HTERT RPE-1 (cell line): ENCODE results near the gene NHSL2.

Source experiments
- in situ Hi-C: fragments of 300-500 bp; cut with MboI; formaldehyde crosslinking; loops from 4 replicates; pipeline ENCODE4 v1.14.3; 2020; ENCODE audit warnings: low sequenced_read_pairs

Gene NHSL2

DNA sequence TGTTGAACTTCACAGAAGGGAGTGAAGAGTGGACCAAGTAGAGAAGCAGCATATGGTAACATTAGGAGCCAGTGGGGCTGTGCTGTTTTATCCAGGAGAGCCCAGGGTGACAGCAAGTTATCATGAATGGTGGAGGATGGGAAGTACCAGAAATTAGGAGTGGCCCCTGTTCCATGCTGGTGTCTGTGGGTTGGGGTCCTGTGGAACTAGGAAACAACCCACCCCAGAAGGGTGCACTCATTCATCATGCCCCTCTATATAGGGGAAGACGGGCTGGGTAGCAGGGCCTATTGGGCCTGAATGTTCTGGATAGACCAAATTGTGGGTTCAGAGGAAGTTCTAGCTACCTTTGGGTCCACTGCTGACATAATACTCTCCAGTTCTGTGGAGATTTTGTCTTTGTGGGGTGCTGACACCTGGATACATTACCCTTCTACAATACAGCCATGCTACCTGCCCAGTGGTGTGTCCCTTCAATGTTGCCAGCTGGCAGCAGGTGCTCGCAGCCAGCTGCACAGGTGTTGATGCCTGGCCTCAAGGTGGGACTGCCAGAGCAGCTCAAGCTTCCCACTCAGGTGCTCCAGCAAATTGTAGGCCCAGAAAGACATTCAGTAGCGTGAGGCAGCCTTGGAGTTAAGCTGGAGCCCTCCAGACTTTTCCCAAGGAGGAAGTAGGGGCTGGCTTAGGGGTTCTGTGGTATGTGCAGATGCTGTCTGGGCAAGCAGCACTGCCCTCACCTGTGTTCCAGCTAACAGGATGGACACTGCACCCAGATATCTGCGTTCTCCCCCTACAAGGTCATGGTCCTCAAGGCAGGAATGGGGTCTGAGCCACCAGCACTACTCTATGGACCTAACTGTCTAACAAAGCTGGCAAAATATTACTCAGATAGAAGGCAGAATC, 106.5 kb downstream of the NHSL2 start:
- in situ Hi-C loops, result no loop called here

DNA sequence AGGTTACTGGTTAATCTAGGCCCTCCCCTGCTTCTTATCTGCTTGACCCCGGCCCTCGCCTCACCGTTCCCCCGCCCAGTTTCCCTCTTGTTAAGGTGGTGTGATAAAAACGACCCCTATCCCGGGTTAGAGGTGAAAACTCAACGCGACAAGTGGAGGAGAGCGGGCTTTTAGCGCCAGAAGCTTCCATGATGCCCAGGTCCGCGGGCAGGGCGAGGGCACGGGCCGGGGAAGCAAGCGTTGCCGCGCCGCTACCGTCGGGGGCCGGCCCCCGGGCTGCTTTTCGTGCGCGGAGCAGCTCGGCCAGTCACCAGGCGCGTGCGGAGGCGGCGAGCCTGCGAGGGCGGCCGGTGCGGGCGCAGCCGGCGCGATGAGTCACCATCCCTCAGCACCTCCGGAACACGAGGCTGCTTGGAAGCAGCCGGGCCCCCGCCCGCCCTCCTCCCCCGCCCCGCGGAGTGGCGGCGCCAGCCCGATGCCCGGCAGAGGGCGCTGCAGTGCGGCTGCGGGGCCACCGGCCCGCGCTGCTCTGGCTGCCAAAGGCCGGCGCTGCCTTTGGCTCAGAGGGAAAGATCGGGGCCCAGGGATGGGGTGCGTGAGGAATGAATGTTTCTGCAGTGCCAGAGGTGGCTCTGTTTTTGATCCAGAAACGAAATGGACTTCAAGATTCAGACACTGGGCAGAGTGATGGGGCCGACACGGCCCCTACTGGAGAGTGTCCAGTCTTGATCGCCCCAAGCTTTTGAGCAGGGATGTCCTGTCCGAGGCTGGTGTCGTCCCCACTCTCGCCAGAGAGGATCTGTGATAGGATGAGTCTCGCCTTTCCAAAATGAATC, 107.8 kb downstream of the NHSL2 start:
- in situ Hi-C loops, result no loop called here

DNA sequence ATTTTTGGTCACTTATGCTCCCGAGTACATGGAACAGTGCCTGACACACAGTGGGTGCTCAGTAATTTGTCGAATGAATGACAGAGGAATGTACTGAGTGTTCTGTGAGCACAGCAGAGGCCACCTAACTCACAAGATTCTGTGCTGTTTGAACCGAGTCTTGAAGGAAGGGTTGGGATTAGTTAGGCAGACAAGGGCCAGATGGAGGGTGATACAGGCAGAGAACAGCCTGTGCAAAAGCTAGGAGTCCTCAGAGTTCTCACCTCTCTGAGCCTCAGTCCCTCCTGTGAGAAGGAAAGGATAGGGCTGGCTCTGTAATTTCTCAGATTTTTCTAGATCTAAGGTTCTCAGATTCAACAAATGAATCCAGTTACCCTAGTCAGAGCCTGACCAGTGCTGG, 108.8 kb downstream of the NHSL2 start:
- in situ Hi-C loops, result no loop called here

DNA sequence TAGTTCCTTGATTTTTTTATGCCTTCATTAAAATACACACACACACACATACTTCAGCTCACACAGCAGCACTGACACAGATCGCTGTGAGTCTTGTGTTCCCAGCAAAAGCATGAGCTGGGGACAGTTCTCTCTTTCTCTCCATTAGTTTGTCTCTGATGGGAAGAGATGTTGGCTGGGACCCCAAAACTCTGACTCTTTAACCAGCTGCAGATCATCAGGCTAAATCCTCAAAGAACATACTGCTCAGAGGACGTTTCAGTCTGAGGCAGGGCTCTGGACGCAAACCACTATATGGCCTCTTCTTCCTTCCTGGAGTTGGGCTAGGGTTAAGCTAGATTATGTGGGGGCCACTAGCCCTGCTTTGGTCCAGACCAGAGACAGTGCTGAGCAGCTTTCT, 109.6 kb downstream of the NHSL2 start:
- in situ Hi-C loops, result no loop called here

DNA sequence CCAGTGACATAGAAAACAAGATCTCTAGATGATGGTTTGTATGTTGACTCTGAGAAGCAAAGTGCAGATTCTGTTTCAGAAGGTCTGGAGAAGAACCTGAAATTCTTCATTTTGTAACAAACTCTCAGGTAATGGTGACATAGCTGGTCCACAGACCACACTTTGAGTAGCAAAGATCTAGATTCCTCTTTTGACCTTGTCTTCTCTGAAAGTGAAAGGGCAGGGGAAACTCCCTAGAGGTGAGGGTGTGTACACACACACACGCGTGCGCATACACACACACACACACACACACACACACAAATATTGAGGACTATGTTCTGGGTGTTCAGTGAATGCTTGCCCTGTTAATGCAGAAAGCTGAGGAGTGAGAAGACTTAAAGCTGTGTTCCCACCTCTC, 110.1 kb downstream of the NHSL2 start:
- in situ Hi-C loops, result no loop called here

DNA sequence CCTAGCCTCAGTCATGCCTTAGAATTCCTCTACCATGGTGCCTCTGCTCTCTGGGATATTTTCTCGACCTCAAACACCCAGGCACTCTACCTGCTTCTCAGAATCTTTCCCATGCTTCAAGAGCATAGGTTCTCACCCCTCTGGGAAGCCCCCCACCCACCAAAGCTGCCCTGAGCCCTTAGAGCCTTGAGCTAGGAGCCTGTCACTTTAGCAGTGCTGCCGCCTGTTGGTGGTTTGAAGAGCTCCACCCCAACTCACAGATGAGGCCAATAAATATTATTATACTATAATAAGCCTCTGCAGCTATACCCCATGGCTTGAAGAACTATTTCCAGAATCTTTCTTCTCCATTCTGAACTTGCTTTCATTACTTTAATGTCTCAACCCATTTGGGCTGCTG, 111.3 kb downstream of the NHSL2 start:
- in situ Hi-C loops, result no loop called here

DNA sequence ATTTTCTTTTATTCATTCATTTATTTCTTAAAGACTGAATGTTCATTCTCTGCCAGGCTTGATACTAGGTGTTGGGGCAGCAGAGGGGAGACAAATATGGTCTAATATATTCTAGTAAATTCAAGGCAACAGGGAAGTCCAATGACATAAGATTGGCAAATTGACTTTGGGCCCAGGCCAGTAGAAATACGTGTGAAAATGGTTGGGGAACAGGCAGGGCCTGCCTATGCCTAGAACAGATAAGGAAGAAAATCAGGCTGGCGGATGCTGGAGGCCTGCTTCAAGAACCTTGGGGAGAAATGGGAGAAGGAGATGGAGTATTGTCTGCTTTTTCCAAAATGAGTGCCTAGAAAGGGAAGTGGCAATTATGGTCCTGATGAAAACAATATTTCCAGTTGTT, 112.4 kb downstream of the NHSL2 start:
- in situ Hi-C loops, result no loop called here

DNA sequence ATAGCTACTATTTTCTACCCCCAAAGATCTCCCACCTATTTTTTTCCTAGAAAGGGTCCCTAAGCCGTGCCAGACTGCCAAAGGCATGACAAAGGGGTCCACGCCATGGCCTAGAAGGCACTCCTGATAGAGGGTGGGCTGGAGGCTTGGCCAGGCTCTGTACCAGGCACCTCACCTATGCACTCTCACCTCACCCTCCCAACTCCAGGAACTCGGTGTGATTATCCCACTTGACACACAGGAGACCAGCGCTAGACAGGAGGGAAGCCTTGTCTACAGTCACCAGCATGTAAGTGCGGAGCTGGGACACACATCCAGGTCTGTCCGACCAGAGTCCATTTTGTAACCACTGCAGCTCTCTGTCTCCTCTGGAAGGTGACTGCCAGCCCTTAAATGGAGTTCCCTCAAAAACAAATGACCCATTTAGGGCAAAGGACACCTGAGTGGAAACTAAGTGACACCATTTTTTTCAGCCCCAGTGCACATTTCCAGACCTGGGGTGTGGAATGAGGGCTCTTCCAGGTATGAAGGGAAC, 114.7 kb downstream of the NHSL2 start:
- in situ Hi-C loops, result no loop called here

DNA sequence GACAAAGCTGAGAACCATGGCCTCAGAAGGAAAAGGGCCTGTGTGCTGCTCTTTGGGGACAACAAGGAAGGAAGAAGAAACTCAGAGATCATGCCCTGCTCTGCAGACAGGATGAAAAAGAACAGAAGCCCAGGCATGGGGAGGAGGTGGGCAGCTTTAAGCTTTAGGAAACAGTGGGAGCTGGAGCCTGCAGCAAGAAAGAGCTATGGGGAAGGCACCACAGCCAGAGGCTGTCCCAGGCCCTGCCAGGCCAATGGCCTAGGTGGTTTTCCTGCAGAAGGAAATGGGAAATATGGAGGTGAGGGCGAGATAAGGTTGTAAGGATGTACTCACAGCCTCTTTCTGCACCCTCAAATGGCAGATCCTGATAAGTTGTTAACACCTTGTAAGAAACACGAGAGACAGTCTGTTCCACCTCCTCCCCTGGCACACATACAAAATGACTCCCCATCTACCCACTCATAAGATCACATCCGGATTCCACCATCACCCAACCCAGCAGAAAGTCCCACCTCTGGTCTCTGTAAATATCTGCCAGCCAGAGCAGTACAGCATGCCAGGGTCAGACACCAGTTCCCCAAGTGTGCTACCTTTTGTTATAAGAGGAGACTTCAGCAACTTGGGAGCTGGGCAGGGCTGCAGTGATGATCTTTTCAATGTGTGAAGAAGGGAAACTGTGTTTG, 115.8 kb downstream of the NHSL2 start:
- in situ Hi-C loops, result no loop called here

DNA sequence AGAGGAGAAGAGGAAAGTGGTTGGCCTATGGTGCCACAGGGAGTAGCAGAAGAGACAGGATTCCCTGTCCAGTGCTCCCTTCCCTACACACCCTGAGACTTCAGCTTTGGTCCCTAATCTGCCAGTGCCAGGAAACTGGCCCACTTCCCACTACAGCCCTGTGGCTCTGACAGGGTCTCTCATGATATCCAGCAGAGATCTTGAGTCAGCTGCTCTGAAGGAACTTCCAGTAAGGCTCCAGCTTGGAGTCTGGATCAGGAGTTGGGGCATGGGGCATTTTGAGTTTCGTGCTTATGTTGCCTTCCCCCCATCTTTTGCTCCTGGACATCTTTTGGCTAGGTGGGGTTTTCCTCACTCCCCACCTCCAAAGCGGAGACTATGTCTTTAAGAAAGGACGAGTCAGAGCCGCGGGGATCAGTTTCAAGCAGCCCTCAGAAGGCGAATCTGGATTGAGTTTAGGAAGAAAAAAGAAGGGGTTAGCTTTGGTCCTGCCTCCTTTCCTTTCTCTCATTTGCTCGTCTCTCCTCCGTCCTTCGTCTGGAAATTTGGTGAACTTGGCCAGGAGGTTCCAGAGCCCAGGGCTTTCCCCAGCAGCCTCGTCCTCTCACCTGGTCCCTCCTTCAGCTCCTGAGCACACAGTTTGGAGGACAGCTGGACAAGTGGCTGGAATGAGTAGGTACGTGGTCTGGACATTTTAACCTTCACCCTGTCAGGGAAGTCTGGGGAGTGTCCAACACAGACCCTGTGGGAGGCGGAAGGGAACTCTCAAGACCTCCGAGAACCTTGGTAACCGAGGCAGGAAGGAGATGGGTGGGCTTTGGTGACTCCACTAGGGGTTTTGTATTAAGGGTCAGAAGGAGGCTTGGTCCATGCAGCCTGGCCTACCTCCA, 116.6 kb downstream of the NHSL2 start:
- in situ Hi-C loops, result no loop called here

DNA sequence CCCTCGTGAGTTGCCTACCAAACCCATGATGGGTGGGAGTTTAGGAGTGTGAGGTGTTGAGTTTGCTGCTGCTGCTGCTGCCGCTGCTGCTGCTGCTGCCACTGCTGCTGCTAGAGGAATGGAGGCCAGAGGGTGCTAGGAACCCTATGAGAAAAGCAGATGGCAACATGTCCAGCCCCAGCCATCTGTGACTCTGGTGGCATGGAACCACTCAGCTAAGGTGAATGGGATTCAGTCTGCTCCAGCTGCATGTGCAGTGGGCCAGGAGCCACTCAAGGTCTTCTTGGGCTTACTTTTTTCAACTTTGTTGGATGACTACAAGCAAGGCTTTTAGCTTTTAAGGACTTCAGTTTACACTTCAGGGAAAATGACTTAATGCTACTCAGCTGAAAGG, 117.3 kb downstream of the NHSL2 start:
- in situ Hi-C loops, result no loop called here

DNA sequence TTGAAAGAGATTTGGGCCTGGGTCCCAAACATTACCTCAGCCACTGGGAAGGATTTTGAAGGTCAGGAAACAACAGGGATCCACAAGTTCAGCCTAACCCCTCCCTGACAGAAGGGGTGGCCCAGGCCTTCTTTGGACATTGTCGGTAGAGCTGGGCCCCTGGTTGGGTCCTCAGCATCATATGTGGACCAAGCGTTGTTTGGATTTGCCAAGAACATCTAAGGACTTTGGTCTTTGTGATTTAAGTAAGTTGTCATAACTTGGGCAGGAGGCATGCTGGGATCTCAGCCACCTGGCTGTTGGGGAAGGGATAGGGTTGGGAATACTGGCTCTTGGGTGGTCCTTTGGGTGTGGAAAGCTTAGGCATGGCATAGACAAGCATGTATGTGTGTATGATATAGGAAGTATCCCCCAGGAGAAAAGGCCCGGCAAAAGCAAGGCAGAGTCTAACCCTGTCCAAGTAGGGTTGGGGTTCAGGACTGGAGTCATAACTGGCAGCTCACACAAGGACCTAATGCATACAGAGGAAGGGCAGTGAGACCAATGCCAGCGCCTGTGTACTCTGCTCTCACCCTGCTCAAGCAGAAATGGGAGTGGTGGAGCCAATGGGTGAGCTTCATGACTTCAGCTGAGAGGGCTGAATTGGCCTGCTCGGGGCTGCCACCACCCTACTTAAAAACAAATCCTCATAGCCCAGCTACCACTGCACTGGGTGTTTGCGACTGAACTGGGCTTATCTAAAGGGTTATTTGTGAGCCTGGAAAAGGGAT, 118.2 kb downstream of the NHSL2 start:
- in situ Hi-C loops, result no loop called here

DNA sequence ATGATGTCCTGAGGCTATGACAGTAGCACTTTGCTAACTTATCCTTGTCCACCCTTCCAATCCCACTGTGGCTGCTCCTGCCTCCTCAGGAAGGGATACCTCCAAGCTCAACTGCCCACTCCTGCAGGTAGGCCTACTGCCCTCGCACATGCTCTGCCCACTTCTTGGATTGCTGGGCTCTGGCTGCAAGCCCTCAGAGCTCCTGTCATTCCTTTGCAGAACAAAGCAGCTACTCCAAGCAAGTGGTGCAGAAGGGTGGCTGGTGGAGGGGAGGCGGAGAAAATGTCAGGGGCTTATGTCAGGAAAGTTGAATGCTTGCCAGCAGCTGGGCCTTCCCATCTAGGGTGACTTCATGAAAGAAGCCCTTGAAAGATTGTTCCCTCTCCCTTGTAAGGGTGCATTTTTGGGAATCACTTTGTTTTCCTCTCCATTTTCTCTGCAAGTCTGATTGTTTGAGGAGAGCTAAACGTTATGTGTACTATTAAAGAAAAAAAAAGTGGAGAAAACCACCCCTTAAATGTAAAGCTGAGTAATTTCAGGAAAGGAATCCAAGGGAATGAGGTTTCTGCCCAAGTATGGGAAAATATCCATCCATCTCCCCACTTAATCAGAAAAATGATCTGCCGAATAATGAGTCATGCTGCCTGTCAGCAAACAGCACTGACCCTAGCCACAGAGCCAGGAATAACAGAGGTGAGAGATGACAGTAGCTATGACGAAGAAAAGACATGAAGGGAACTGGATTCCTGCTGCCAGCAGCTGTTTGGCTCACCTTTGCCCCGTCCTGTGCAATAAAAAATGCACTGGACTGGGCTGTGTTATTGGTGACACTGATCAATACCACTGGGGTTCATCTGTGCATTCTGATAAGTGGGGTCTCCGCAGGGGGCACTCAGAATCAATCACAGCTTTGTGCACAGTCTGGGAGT, 119.1 kb downstream of the NHSL2 start:
- in situ Hi-C loops, result no loop called here

DNA sequence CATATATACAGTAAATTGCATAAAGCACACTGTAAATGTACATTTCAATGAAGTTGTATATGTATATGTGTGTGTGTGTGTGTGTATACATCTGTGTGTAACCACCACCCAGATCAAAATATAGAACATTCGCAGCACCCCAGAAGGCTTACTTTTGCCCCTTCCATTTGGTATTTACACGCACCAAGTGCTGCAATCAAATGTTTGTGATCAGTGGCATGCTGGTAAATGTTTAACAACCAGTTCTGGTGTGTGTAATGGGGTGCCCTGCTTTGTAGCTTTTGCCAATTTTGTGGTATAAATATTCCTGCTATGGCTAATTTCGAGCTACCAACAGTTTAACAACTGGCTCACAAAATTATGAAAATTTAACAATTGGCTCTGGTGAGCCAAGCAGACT, 119.8 kb downstream of the NHSL2 start:
- in situ Hi-C loops, result no loop called here

DNA sequence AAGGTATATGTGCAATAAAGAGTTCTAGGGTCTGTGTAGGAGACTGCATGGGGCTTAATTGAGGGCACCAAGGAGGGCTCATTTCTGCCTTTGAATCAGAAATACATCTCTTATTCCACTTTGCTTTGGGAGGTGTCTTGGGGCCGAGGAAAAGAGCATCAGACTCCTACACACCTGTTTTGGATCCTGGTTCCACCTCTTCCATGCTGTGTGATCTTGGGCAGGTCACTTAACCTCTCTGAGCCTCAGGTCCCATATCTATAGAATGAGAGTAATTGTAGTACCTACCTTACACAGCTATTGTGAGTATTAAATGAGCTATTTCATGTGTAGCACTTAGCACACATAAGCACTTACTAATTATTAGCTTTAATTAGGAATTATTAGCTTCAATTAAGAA, 120.5 kb downstream of the NHSL2 start:
- in situ Hi-C loops, result no loop called here

DNA sequence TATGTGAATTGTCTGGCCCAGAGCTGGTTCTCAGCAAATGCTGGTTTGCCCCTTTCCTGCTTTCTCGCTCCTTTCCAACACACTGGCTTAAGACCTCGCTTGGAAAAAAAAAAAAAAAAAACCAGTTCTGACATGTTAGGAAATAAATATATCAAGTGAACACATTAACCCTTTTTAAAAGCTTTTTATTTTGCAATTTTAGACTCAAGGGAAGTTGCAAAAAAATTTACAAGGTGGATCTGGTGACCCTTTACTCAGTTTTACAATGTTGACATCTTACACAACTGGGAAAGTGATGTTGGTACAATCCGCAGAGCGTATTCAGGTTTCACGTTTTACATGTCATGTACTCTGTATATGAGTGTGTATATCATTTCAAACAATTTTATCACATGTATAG, 121.0 kb downstream of the NHSL2 start:
- in situ Hi-C loops, result no loop called here

DNA sequence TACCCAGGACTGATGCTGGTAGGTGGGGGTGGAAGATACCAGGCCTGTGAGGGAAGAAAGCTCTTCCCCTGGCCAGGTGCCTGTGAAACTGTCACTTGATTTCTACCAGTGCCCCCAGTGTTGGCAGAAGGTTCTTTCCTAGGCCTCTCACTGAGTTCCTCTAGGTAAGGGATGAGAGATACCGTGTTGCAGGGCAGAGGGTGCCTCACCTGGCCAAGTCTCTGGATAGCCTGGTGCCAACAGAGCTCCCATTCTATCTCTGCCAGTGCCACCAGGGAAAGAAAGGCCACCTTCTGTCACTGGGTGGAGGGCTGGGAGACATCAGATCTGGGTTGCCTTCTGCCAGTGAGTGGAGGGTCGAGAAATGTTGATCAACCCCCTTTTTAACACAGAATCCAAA, 127.0 kb downstream of the NHSL2 start:
- in situ Hi-C loops, result no loop called here

DNA sequence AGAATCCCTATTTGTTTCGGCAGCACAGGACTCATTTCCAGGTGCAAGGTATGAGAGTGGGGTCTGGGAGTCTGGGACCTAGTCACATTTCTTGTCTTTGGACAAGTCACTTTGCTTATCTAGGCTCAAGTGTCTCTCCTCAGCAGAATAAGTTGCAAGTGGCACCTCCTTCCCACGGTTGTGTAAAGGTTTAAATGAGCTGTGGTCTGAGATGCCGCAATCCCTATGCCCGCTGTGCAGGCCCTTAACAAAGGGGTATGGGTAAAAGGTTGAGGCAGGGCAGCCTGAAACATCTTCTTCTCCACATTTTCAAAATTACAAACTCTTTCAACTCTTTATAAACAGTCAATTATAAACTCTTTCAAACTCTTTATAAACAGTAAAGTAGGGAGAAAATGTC, 127.4 kb downstream of the NHSL2 start:
- in situ Hi-C loops, result no loop called here

DNA sequence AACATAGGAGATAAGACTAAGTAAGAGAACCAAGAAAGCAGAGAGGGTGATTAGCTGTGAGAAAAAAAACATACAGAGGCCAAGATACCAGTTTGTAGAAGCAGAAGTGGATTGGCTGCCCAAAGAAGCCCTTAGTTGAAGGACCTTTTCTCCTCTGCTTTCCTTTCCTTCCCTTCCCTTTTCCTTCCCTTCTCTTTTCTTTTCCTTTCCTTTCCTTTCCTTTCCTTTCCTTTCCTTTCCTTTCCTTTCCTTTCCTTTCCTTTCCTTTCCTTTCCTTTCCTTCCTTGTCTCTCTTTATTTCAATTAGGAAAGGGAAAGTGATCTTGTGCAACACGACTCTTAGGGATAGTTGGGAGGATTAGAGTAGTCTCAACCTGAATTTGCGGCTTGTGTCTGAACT, 128.2 kb downstream of the NHSL2 start:
- in situ Hi-C loops, result no loop called here
